Endothelial cell of umbilical vein (primary cell): ENCODE data around the gene ATP8A2.

Experiments
- POLR2A ChIP-seq: IDR thresholded peaks from 2 replicates; pipeline ENCODE4 v1.6.1; 2012; ENCODE audit warnings: low read depth, mild to moderate bottlenecking, control low read depth, low read length
- TF ChIP-seq, protein P1 (sequence below), 2 donors: IDR thresholded peaks; 1 replicate in 1 of 2; 2 replicates in 1 of 2; pipeline ENCODE4 v1.5.1; 2011; ENCODE audit warnings: low read length in 2 of 2, mild to moderate bottlenecking in 2 of 2, moderate library complexity in 2 of 2, control low read depth in 1 of 2, inconsistent platforms in 1 of 2, low read depth in 1 of 2; ENCODE audit not compliant: insufficient read depth in 1 of 2; ENCODE audit errors: extremely low read depth in 1 of 2

DNA sequence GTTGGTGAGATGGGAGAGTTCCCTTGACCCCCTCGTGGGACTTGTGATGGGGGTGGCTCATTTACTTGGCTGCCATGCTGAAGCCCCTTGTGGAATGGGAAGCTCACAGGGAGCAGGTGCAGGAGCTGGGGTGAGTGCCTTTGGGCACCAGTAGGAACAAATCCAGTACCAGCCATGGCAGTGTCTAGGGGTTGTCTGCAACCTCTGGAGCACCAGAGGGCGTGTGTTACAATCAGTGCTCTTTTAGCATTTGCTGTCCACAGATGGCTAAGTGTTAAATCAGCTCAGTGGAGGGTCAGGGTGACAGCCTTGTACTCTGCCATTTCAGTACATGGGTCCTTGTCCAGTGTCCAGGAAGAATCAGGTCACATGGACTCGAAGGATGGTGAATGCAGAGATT is 75.6 kb downstream of the ATP8A2 start:
- TF ChIP-seq, protein P1, sequence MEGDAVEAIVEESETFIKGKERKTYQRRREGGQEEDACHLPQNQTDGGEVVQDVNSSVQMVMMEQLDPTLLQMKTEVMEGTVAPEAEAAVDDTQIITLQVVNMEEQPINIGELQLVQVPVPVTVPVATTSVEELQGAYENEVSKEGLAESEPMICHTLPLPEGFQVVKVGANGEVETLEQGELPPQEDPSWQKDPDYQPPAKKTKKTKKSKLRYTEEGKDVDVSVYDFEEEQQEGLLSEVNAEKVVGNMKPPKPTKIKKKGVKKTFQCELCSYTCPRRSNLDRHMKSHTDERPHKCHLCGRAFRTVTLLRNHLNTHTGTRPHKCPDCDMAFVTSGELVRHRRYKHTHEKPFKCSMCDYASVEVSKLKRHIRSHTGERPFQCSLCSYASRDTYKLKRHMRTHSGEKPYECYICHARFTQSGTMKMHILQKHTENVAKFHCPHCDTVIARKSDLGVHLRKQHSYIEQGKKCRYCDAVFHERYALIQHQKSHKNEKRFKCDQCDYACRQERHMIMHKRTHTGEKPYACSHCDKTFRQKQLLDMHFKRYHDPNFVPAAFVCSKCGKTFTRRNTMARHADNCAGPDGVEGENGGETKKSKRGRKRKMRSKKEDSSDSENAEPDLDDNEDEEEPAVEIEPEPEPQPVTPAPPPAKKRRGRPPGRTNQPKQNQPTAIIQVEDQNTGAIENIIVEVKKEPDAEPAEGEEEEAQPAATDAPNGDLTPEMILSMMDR (IDR thresholded peaks at IDR 0.05; ENCODE audit: extremely low read depth in 1 of 2, insufficient read depth in 1 of 2, low read depth in 1 of 2, low read length in 2 of 2), result no peak
- no peak for TF ChIP-seq POLR2A
